DOHH2 (cell line): Measurements from ENCODE around the gene ZMIZ1.

Experiments used
- H3F3A ChIP-seq: fragments of 200-600 bp; sonication (generic), shearing (Covaris generic); 2 replicates; pipeline ENCODE4 v1.6.0; 2016; ENCODE audit warnings: antibody characterized with exemption, mild to moderate bottlenecking; ENCODE audit not compliant: control insufficient read depth, insufficient read depth
- H3K27ac ChIP-seq: fragments of 200-600 bp; sonication (generic); 2 replicates; pipeline ENCODE4 v1.5.1; 2014; ENCODE audit warnings: low read depth, mild to moderate bottlenecking, low read length, moderate library complexity
- H3K27me3 ChIP-seq: fragments of 200-600 bp; sonication (generic); 2 replicates; pipeline ENCODE4 v1.6.1; 2014; ENCODE audit warnings: mild to moderate bottlenecking, low read length, mixed read lengths; ENCODE audit not compliant: control insufficient read depth
- H3K36me3 ChIP-seq: fragments of 200-600 bp; sonication (generic); 2 replicates; pipeline ENCODE4 v1.6.1; 2014; ENCODE audit warnings: mild to moderate bottlenecking, low read length, moderate library complexity, mixed read lengths; ENCODE audit not compliant: control insufficient read depth
- H3K4me1 ChIP-seq: fragments of 200-600 bp; sonication (generic); 2 replicates; pipeline ENCODE4 v1.6.1; 2014; ENCODE audit warnings: mild to moderate bottlenecking, low read length, mixed read lengths; ENCODE audit not compliant: control insufficient read depth
- H3K4me2 ChIP-seq: fragments of 200-600 bp; sonication (generic); 2 replicates; pipeline ENCODE4 v1.6.0; 2014; ENCODE audit warnings: mild to moderate bottlenecking, low read length, moderate library complexity
- H3K4me3 ChIP-seq: fragments of 200-600 bp; sonication (generic); 2 replicates; pipeline ENCODE4 v1.5.1; 2014; ENCODE audit warnings: mild to moderate bottlenecking, low read length, mixed read lengths
- H3K79me2 ChIP-seq: fragments of 200-600 bp; sonication (generic); 2 replicates; pipeline ENCODE4 v1.6.1; 2014; ENCODE audit warnings: mild to moderate bottlenecking, low read length, mixed read lengths; ENCODE audit not compliant: control insufficient read depth
- H3K9me2 ChIP-seq: fragments of 200-600 bp; sonication (generic); replicated peaks from 2 replicates; pipeline ENCODE4 v1.6.1; 2014; ENCODE audit warnings: mild to moderate bottlenecking, low read length, mixed read lengths; ENCODE audit not compliant: control insufficient read depth
- H3K9me3 ChIP-seq: fragments of 200-600 bp; sonication (generic); 2 replicates; pipeline ENCODE4 v1.6.1; 2014; ENCODE audit warnings: antibody characterized with exemption, low read length, mixed read lengths; ENCODE audit not compliant: control insufficient read depth, insufficient read depth
- H4K20me1 ChIP-seq: fragments of 200-600 bp; sonication (generic); 2 replicates; pipeline ENCODE4 v1.6.0; 2014; ENCODE audit warnings: low read depth, mild to moderate bottlenecking, antibody characterized with exemption, low read length, moderate library complexity; ENCODE audit not compliant: control insufficient read depth, insufficient read depth
- EZH2phosphoT487 ChIP-seq: fragments of 200-600 bp; sonication (generic); IDR thresholded peaks from 2 replicates; pipeline ENCODE4 v1.6.1; 2017; ENCODE audit warnings: borderline replicate concordance, mild to moderate bottlenecking, antibody characterized with exemption, low read length, moderate library complexity, mixed read lengths
- TF ChIP-seq, protein P1 (sequence below): fragments of 200-600 bp; sonication (generic); IDR thresholded peaks from one replicate; pipeline ENCODE4 v1.5.1; 2014; ENCODE audit warnings: antibody characterized with exemption, mild to moderate bottlenecking, low read depth, low read length; ENCODE audit not compliant: poor library complexity, severe bottlenecking

ZMIZ1 gene

DNA sequence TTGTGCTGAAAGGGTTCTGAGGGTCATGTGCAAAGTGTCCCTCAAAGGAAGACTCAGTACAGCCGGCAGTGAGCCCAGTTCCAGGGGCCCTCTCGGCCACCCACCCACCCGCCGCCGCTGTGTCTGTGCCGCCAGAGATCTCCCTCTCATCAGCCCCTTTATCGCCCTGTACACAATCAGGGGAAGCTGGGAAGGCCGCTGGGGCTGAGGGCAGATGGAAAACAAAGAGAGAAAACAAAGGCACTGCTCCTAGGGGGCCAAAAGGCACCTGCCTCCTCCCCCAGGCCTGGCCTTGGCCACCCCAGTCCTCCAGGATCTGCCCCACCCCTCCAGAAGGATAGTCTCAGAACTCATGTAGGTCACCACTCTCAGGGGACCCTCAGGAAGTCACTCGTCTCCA is 67.0 kb downstream of the ZMIZ1 start:
- Histone ChIP-seq H4K20me1 (no peaks in the 10 kb centered on the region), H3K27me3 (no peaks in the 10 kb centered on the region), H3K79me2 (no peaks in the 10 kb centered on the region), H3K36me3 (no peaks in the 10 kb centered on the region), H3K9me3 (no peaks in the 10 kb centered on the region), H3K4me3 (no peak overlapping the region), H3F3A (0 out of 2 replicates have a peak, but pooled peaks cover 2% of the 10 kb centered on the region), H3K9me2 (no peaks in the 10 kb centered on the region), H3K4me2 (no peak overlapping the region), H3K27ac (no peak overlapping the region), H3K4me1 (peaks cover 54% of the 10 kb centered on the region)
- TF ChIP-seq, protein P1, sequence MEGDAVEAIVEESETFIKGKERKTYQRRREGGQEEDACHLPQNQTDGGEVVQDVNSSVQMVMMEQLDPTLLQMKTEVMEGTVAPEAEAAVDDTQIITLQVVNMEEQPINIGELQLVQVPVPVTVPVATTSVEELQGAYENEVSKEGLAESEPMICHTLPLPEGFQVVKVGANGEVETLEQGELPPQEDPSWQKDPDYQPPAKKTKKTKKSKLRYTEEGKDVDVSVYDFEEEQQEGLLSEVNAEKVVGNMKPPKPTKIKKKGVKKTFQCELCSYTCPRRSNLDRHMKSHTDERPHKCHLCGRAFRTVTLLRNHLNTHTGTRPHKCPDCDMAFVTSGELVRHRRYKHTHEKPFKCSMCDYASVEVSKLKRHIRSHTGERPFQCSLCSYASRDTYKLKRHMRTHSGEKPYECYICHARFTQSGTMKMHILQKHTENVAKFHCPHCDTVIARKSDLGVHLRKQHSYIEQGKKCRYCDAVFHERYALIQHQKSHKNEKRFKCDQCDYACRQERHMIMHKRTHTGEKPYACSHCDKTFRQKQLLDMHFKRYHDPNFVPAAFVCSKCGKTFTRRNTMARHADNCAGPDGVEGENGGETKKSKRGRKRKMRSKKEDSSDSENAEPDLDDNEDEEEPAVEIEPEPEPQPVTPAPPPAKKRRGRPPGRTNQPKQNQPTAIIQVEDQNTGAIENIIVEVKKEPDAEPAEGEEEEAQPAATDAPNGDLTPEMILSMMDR, result no peak
- no peak for TF ChIP-seq EZH2phosphoT487

DNA sequence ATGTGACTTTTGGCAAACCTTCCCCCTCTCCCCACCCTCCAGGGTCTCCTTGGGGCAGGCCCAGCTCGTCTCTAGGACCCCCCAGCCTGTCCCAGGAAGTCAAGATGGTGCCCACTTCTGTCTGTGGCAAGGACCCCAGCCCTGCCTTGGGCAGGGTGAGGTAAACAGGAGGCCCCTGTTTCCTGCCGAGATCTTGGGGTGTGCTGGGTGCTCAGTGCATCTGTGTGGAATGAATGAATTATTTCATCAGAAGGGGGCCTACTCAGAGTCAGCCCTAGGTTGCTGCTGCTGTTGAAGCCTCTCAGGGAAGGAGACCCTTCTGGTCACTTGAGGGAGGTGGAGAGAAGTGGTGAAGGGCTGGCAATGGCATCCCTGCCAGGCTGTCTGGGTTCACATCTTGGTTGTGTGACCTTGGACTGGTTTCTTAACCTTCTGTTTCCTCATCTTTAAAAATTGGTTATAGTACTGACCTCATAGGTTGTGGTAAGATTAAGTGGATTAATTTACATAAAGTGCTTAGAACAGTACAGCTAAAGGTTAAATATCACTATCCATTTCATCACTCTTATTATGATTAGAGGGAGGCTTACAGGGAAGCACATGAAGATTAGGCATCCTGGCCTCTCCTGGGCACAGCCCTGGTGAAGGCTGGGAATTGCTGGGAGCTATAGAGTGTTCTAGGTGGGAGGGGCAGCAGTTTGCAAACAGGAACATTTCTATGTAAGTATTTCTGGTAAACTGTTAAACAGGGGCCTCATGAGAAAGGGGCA is 67.7 kb downstream of the ZMIZ1 start:
- Histone ChIP-seq H3K4me1 (peaks cover 54% of the 10 kb centered on the region), H3K79me2 (no peaks in the 10 kb centered on the region)

DNA sequence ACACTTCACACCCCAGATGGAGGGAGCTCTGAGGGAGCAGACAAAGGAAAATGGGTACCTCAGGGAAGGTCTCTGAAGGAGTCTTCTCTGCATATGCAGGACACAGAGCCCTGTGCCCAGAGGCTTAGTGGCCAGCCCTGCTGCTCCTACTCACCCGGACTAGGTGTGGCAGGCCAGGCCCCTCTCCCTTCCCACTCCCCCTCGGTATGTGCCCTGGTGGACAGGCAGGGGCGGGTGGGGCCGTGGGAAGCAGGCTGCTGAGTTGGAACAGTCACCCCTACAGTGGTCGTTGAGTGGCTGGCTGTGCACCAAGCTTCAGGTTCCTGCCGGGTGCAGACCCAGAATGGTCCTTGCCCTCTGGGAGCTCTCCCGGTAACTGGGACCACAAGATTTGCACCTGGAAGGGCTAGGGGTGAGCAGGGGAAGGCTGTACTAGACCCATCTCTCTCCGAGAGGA is 68.6 kb downstream of the ZMIZ1 start:
- H3K4me1 ChIP-seq, result peaks cover 47% of the 10 kb centered on the region
- no peaks in the 10 kb centered on the region for H3K27me3 ChIP-seq
- H3K27ac ChIP-seq, result no peak overlapping the region
- H3K9me2 ChIP-seq, result no peaks in the 10 kb centered on the region
- H4K20me1 ChIP-seq, result no peaks in the 10 kb centered on the region
- H3F3A ChIP-seq, result 0 out of 2 replicates have a peak, but pooled peaks cover 2% of the 10 kb centered on the region
- H3K79me2 ChIP-seq, result no peaks in the 10 kb centered on the region
- peak overlapping the region; percentile 24 for H3K4me3 ChIP-seq
- H3K4me2 ChIP-seq, result peak overlapping the region; percentile 46
- H3K9me3 ChIP-seq, result no peaks in the 10 kb centered on the region
- TF ChIP-seq, protein P1, result no peak
- no peak for TF ChIP-seq EZH2phosphoT487
- no peaks in the 10 kb centered on the region for H3K36me3 ChIP-seq

More for the DNA sequence above, 67.7 kb downstream of the ZMIZ1 start:
- no peaks in the 10 kb centered on the region for H3K9me2 ChIP-seq
- H3K36me3 ChIP-seq, result no peaks in the 10 kb centered on the region
- H3K4me2 ChIP-seq, result no peak overlapping the region
- no peak overlapping the region for H3K4me3 ChIP-seq
- 0 out of 2 replicates have a peak, but pooled peaks cover 2% of the 10 kb centered on the region for H3F3A ChIP-seq
- H3K27ac ChIP-seq, result no peak overlapping the region
- no peaks in the 10 kb centered on the region for H3K9me3 ChIP-seq
- no peaks in the 10 kb centered on the region for H4K20me1 ChIP-seq
- TF ChIP-seq, protein P1, result no peak
- no peak for TF ChIP-seq EZH2phosphoT487
- no peaks in the 10 kb centered on the region for H3K27me3 ChIP-seq
